Fibroblast of upper back skin (primary cell): Measurements from ENCODE around the gene RGS8.

ENCODE experiments used
- DNase-seq: peaks from one replicate; pipeline ENCODE4 v3.0.0-alpha.2; 2013

Gene RGS8, protein sequence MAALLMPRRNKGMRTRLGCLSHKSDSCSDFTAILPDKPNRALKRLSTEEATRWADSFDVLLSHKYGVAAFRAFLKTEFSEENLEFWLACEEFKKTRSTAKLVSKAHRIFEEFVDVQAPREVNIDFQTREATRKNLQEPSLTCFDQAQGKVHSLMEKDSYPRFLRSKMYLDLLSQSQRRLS

DNA sequence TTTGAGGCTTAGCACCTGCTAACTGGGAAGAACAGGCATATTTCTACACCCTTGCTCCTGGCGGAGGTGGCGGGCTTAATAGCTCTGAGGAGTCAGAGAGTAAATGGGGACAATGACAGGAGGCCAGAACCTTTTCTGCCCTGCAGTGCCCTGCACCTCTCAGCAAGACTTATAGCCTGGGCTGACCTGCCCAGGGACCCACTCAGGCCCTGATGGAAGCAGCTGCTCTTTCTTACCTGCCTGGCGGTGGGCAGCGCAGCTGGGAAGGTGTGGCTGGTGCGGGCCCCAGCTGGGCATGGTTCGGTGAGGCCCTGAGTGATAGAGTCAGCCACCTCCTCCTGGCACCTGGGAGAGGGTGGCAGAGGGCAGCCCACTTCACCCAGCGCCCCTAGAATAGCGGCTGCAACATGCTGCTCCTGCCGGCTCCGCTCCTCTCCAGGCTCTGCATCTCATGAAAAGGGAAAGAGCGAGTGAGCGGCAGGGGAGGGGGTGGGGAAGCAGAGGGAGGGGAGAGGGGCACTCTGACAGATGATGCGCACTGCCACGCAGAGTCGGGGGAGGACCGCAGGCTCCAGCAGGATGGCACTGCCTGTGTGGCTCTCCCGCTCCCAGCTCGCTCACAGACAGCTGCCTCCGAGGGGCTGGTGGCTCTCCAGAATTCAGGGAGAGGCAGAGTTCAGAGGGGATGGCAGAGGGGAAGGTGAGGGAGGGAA is at the start of gene RGS8:
TSS of gene RGS8 (minus strand) at position 472 of the 713 bp plus-strand sequence. CDS start 14,938 bp downstream, outside the sequence.
- DNase-seq: no peak

DNA sequence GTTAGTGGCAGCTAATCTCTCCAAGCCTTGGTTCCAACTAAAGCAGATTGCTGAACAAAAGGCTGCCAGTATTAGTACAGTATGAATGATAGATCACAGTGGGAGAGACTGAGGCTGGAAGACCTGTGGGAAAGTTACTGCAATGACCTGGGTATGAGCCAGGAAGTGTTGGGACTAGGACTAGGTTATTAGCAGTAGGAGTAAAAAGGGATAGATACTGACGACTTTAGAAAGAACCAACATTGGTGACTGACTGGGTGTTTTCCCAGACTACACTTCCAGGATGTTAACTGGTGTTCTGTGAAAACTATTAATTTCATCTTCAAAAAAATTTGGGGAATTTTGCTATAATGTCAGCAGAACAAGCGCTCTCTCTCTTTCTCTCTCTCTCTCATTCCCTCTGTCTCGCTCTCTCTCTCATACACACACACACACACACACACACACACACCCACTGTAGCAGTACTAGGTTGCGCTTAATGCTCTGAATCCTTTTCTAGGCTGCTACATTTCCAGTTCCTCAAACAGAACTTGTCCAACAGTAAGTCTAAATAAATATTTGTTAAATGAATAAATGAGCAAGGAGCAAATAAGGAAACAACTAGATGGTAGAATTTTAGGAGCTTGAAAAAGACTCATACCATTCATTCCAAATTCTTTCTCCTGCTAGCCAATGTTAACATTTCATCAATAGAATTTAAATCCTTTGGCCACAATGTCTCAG is 47.6 kb upstream of the RGS8 start:
- no peak for DNase-seq

DNA sequence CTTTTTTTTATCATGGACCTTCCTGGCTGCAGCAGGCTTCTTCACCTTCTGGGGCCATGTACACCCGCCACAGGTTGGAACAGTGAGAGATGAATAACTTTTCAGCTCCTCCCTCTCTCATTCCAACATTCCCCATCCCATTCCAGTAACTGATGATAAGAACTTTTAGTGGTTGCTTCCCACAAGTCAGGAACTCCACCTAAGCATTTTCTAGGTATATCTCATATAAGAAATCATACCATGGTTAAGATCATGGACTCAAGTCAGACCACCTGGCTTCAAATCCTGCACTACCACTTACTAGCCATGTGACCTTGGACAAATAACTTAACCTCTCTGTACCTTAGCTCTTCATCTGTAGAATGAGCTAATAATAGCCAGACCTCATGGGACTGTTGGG is 42.5 kb upstream of the RGS8 start:
- no peak for DNase-seq

DNA sequence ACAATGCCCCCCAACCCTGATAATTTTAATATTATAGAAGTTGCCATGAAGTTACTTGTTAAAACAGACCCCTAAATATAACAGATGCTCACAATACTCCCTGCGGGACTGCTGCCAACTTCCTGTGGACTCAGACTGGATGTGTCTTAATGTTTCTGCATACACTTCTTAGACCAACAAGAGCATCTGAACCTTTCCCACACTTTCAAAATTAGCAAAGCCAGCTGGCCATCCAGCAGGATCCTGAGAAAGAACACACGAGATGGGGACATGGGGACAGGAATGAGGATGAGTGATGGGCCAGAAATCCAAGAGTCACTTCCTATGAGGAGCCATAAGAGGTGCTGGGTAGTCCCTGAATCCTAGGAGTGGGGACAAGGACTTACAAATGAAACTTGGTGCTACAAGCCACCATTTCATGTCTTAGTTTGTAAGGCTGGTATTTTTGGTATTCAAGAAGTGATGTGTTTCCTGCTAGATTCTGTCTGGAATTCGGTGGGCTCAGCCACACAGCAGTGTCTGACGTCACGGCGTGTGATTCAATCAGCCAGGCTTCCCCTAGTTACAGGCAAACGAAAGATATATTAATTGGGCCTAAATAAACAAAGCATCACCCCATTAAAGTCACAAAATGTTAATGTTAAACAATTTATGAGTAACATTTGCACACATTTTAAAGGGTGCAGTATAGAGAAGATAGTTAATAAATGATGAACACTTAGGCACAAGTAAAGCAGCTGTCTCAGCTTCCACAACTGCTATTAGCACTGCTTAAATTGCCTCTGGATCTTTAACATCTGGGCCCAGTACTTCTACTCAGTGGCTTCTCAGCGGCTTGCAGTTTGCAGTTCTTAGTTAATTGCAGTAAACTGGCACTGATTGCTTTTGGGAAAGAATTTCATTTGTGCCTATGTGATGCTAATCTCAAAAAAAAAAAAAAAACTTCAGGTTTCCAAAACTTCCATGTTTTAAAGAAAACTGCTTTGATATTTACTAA is 41.2 kb upstream of the RGS8 start:
- DNase-seq: peak; percentile 50

DNA sequence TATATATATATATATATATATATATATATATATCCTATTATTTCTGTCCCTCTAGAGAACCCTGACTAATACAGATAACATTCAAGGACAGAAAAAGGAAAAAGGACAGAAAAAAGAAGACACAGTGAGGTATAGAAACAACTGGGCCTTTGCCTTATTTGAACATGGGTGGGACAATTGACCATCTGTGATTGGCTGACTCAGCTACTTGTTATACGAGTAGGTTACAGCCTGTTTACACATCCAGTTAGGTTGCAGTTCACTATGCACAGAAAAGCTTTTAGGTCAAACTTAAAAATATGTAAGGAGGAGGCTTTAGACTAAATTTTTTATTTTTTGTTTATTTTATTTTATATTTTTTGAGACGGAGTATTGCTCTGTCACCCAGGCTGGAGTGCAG is 39.8 kb upstream of the RGS8 start:
- no peak for DNase-seq

DNA sequence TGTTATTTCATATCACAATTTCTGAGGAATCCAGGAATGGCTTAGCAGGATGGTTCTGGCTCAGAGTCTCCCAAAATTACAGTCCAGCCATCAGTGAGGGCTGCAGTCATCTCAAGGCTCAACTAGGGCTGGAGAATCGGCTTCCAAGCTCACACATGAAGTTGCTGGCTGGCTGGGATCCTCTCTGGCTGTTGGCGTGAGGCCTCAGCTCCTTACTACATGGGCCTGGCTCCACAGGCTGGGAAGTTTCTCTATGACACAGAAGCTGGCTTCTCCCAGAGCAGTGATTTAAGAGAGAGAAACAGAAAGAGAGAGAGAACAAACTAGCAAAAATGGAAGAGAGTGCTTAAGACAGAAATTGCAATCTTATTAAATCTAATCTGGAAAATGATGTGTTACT is 38.8 kb upstream of the RGS8 start:
- DNase-seq: peak; percentile 11

DNA sequence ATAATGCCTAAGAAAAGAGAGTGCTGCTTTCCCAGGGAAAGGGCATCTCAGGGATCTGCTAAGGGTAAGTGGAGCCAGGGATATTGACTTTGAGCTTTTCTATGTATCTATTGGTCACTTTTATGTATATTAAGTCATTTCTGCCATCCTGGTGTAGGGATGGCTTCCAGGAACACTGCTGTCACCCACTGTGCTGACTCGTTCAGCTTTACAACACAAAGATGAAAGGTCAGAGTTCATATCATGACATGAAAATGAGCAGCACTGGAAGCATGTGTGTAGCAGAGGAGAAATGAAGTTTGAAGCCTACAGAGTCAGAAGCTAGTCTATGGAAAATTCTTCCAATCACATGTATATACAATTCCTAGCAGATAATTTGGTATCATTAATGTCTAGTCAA is 37.1 kb upstream of the RGS8 start:
- no peak for DNase-seq

DNA sequence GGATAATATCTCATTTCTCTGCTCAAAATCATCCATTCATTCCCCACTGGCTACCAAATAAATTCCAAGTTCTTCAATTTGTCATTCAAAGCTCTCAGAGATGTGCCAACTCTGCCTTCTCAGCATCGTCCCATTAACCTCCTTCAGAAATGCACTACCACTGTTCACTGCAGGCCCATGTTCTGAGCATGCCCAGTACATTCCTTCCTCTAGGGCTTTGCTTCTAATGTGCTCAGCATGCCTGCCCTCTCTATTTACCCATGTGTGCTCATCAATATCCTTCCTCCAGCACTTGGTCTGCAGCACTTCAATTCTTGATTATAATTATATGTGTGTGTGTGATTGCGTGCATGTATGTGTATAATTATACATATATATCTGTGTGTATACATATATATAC is 36.1 kb upstream of the RGS8 start:
- no peak for DNase-seq

DNA sequence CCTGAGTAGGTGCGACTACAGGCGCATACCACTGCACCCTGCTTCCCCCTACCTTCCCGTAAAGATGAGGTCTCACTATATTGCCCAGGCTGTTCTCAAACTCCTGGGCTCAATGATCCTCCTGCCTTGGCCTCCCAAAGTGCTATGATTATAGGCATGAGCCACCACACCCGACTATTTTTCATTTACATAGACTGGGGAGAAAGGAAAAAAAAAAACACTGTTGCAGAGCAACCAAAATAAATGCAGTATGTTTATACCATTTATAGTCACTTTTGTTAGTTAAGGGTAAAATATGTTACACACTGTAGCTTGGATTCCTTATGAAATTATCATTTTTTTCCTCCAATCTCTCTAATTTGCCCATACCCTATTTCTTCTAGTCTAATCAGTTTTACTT is 35.2 kb upstream of the RGS8 start:
- DNase-seq: no peak

DNA sequence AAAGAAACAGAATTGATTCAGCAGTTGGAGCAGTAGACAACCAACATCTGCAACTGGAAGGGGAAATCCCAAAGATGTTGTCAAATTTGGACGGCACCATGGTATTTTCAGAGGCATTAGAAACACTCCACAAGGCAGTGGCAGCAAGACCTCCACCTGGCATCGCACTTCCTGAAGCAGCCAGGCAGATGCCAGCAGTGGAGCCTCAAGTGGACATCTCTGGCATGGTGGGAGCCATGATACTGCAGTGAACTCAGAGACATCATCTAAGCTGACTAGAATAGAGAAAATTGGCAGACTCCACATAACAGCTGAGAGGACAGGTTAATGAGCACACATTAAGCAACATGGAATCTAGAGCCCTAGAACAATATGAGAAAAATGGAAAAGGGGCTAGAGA is 33.9 kb upstream of the RGS8 start:
- no peak for DNase-seq

DNA sequence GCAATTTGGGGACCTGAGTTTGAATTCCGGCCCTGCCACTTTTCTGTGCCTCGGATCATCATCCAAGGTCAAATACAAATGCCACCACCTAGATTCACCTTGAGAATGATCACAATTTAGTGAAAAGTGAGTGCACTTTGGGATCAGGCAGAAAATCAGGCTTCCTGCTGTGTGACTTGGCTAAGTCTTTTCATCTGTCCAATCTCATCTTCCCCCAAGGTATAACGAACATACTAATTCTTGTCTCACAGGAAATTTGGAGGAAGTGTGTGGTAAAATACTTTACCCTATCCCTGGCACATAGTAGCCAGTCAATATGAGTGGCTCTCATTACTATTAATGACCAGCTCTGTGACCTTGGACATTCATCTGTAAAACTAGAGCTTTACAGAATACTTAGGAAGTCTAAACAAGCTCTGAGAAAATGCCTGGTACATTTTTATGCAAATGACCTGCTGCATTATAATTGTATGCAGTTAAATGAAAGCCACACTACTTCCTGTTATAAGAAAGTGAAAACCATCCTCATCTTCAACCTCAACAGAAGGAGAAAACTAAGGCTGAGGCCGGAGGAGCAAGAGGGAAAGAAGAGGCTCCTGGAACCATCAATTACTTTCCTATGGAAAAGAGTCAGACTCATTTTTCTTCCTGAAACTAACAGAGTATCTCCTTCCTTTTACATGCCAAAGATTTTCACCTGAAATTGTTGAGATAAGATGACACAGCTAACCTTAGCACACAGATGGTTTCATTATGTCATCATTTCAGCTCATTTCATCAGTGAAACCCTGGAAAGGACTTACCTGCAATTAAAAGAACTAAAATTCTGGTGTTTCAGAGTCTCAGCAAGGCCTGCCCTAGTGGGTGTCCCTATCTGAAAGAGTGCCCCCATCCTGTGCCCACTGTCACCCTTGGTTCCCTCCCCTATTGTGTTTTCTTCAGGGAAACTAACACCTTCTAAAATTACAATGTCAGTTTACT is 32.6 kb upstream of the RGS8 start:
- DNase-seq: no peak

DNA sequence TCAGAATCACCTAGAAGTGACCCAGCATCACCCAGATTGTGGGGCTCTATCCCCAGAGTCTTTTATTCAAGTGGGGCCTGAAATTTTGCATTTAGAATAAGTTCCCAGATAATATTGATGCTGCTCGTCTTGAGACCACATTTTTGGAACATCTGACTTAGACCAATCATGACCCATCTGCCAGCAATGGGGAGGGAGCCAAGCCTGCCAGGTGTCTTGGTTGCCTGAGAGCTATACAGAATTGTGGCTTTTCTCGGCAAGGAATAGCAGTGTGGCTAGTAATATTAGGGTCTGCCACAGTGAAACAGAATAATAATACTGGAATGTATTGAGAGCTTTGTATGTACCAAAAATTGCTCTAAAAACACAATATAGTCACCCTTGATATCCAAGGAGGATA is 31.1 kb upstream of the RGS8 start:
- no peak for DNase-seq

DNA sequence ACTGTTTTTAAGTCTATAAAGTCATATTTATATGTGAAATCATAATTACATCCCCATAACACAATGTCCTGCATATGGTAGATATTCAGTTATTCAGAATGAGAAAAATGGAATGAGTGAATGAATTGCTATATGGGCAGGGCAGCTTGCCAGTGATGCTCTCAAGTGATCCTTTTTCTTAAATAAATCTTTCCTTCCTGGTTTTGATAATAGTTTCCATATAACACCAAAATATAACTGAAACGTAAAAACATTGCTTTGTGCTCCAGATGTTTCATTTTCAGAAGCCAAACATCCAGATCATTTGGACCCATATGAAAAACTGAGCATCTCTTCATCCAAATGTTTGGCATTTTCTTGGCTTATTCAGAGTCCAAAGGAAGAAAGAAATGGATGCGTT is 30.2 kb upstream of the RGS8 start:
- no peak for DNase-seq

DNA sequence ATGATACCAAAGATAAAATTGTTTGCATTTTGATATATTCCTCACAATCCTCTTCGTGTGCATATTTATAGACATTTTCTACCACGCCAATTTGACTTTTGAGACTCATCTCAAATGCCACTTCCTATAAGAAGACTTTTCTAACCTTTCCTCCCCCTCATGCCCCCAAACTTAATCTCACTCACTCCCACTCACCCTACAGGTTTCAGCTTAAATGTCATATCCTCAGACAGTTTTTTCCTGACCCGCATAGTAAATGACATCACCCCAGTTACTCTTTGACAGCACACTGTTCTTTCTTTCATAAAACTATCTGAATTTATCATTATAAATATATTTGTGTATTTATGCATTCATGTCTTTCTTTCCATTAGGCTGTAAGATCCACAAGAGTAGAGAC is 29.6 kb upstream of the RGS8 start:
- no peak for DNase-seq

DNA sequence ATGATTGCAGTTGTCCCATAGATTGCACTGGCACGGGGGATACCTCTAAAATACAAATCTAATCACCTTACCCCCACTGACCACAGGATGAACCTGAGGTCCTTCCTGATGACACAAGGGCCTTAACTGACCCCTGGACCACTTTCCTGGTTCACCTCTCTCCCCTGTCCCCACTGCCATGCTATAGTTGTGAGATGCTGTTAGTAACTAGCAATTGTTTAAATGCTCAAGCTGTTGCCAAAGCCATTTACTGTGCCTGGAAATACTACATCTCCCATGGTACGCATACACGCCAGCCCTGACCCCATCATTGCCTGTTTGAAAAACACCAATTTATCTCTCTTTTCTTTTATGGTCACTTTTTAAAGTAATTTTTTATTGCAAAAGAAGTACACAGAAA is 29.1 kb upstream of the RGS8 start:
- DNase-seq: no peak

DNA sequence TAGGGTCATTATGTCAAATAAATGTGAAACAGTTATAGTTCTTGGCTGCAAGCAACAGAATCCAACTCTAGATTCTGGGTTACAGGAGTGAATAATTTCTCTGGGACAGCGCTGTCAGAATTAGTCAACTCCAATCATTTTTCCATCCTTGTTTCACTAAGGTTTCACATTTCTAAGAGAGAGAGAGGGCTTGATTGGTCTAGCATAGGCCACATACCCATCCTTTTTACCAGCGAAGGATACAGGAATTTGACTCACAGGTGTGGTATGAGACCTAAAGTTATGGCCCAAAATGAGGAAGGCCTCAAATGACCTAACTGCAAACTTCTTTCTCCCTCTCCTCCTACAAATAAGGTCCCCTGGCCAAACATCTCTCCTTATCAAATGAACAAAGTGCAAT is 25.5 kb upstream of the RGS8 start:
- DNase-seq: peak; percentile 11

DNA sequence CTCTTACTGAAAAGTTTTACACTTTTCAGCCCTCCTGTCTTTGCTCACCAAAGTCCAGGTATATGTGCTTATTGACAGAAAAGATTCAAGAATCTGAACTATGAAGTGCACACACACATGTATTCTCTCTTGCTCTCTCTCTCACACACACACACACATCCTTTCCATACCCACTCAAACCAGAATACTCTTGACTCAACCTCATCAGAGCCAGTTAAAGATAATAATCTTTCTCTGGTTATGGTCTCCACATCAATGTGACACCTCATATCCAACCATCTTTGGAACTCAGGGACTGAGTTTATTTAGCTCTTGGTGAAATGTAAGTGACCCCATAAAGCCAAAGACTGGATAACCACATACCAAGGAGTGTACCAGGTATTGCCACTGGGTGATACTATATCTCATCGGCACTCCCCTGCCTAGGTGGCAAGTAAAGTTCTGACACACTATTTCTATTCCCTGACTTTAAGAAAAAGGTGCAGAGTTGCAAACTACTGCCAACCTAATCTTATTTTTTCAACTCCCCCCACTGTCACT is 24.9 kb upstream of the RGS8 start:
- DNase-seq: no peak

DNA sequence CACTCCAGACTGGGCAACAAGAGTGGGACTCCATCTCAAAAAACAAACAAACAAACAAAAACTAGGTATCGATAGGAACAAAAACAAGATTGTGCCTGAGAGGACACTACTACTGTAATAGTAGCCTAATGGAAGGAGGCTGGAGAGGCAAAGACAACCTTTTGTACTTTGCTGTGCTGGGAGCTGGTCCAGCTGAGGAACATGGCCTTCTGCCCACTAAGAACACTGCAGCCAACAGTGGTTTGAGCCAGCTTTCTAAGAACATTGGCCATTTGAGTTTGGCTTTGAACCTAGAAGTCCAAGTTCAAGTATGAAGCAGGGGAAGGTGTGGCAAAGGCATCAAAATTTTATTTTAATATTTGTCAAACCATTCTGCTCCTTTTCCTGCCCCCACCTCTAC is 22.7 kb upstream of the RGS8 start:
- DNase-seq: no peak

DNA sequence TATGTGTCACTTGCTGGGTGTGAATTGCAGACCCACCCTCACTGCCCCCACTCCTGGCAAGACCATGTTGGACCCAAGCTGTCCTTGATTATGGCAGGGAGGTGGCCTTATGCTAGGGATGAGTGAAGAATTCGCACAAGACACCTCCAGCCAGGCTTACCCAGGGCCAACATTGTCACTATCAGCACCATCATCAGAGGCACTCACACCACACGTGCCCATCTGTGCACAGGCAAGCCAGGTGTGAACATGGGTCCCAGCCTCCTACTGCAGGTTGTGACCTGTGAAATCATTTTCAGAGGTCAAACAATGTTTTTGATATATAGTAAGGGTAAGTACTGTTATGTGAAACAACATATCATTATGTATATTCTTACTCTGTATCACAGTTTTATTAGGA is 20.3 kb upstream of the RGS8 start:
- DNase-seq: no peak

DNA sequence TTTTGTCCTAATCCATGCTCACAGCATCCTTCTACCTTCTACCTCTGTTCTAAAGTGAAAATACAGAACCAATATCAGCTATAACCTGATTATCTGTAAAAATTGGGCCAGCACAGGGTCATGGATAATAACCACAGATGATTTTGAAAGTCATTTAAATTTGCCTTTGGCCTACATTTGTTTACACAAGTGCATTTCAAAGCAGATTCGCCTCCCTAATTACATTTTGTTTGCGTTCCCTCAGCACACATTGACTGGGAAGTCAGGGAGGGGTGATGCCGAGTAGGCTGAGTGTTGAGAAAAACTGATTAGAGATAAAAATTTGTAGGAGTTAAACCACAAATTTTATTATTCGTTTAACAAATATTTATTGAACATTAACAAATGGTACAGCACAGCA is 19.2 kb upstream of the RGS8 start:
- no peak for DNase-seq

DNA sequence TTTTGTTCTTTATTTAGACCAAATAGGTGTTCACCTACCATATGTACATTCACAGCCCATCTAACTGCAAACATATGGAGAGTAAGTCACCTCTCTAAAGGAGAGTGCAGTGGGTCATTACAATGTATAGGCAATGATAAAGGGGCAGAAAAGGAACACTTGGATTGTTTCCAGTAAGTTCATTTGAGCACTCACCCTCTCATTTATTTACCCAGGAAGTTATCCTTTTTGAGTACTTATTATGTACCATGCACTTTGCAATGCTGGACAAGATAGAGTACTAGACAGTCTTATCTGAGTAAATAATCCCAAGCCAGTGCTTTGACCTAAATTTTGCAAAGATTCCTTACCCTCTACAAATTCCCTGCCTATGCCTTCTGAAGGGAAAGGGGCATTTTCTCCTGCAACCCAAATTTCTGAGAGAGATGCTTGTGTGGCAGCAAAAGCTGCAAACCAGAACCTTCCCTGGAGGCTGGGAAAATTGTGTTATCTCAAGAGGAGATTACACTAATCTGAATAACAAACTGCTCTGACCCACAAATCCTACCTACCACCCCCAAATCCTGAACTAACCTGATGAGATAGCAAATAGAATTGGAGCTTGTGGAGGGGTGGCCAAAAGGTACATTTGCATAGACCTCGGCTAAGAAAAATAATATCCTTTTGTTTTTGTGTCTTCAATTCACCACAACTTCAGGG is 18.6 kb upstream of the RGS8 start:
- no peak for DNase-seq
